PC-9 (cell line): ENCODE data around the gene CHCHD2. TPM values are rescaled to one million over a fixed set of nuclear protein-coding genes. Genes with fewer than 3 reads are reported as not detected.

Source experiments
- BruUV-seq: library from RNA; stranded (reverse); fragments of 400-500 nt; replicated peaks from 2 replicates; lab custom pipeline; 2021; lab: Mats Ljungman, UMichigan
- CTCF ChIA-PET: fragments of 300-600 bp; sonication (Branson Sonifier 250); formaldehyde crosslinking; loops from one replicate; lab custom pipeline; 2022; ENCODE audit warnings: antibody characterized with exemption; lab: Charles Lee
- POLR2A ChIA-PET: fragments of 300-600 bp; sonication (Branson Sonifier 250); formaldehyde crosslinking; loops from one replicate; lab custom pipeline; 2022; ENCODE audit warnings: antibody characterized with exemption; ENCODE audit not compliant: unreplicated experiment; lab: Charles Lee
- DNase-seq, 2 experiments: peaks; one replicate each; pipeline versions ENCODE4 v3.0.0 to v3.0.0-alpha.2; 2015 to 2022; ENCODE audit warnings: mixed read lengths in 1 of 2
- H2AFZ ChIP-seq: fragments of 200-600 bp; sonication (generic); 2 replicates; pipeline ENCODE4 v1.8.1; 2017; ENCODE audit warnings: antibody characterized with exemption
- H3F3A ChIP-seq: fragments of 200-600 bp; sonication (generic); 2 replicates; pipeline ENCODE4 v1.8.1; 2017; ENCODE audit warnings: antibody characterized with exemption, mild to moderate bottlenecking, low read depth; ENCODE audit not compliant: insufficient read depth
- H3K27ac ChIP-seq: fragments of 200-600 bp; sonication (generic); 2 replicates; pipeline ENCODE4 v1.6.1; 2016; ENCODE audit warnings: mixed run types
- H3K27me3 ChIP-seq: fragments of 200-600 bp; sonication (generic); 2 replicates; pipeline ENCODE4 v1.6.1; 2016; ENCODE audit warnings: low read depth, mixed run types; ENCODE audit not compliant: insufficient read depth
- H3K36me3 ChIP-seq: fragments of 200-600 bp; sonication (generic); 2 replicates; pipeline ENCODE4 v1.6.1; 2016; ENCODE audit warnings: low read depth, mixed run types
- H3K4me1 ChIP-seq: fragments of 200-600 bp; sonication (generic); replicated peaks from 2 replicates; pipeline ENCODE4 v1.6.1; 2016; ENCODE audit warnings: mixed run types; ENCODE audit not compliant: insufficient read depth
- H3K4me2 ChIP-seq: fragments of 200-600 bp; sonication (generic); 2 replicates; pipeline ENCODE4 v1.6.1; 2017; ENCODE audit warnings: mixed run types
- H3K4me3 ChIP-seq: fragments of 200-600 bp; sonication (generic); 2 replicates; pipeline ENCODE4 v1.6.1; 2016; ENCODE audit warnings: mixed run types
- H3K79me2 ChIP-seq: fragments of 200-600 bp; sonication (generic); 2 replicates; pipeline ENCODE4 v1.6.1; 2017; ENCODE audit warnings: low read depth, mixed run types
- H3K9me2 ChIP-seq: fragments of 200-600 bp; sonication (generic); 2 replicates; pipeline ENCODE4 v1.8.1; 2017; ENCODE audit warnings: mild to moderate bottlenecking; ENCODE audit not compliant: insufficient read depth
- H3K9me3 ChIP-seq: fragments of 200-600 bp; sonication (generic); 2 replicates; pipeline ENCODE4 v1.8.1; 2016; ENCODE audit warnings: low read depth; ENCODE audit not compliant: insufficient read depth
- H4K20me1 ChIP-seq: fragments of 200-600 bp; sonication (generic); 2 replicates; pipeline ENCODE4 v1.8.1; 2017; ENCODE audit not compliant: insufficient read depth
- CTCF ChIP-seq: fragments of 200-600 bp; sonication (generic); conservative IDR thresholded peaks from 2 replicates; pipeline ENCODE4 v1.6.1; 2017; ENCODE audit warnings: mixed run types, antibody characterized with exemption, mild to moderate bottlenecking, moderate library complexity
- EZH2 ChIP-seq: fragments of 200-600 bp; sonication (generic); IDR thresholded peaks from 2 replicates; pipeline ENCODE4 v1.8.0; 2017; ENCODE audit warnings: antibody characterized with exemption, low read depth
- intact Hi-C: fragments of 100-400 bp; cut with micrococcal nuclease; formaldehyde crosslinking; loops from one replicate; pipeline ENCODE4 v1.10.0; 2022; ENCODE audit not compliant: unreplicated experiment
- total RNA-seq: library from RNA; stranded (reverse); gene quantifications from 2 replicates; pipeline ENCODE4 v1.2.3, GENCODE V29; 2021

Gene CHCHD2
- total RNA-seq, 1 experiment from 2014 or later, result 978 TPM

- no peaks in the 10 kb centered on the region for H3K79me2 ChIP-seq
- no peaks in the 10 kb centered on the region for H3K4me1 ChIP-seq
- no peaks in the 10 kb centered on the region for H3K36me3 ChIP-seq
- no peaks in the 10 kb centered on the region for H3K27me3 ChIP-seq
- H3K27ac ChIP-seq, result no peak overlapping the region
- intact Hi-C loops, result loop anchor here (5.0 kb wide), 1 partner anchor 809 kb away; no protein-coding TSS in a partner anchor
- CTCF ChIA-PET, result interaction anchor here (0.6 kb wide), 1 partner anchor 33 kb away, joined by 3 read pairs; no protein-coding TSS in a partner anchor
- TF ChIP-seq CTCF (no peak), EZH2 (no peak)
- 0 out of 2 replicates have a peak, but pooled peaks cover 4% of the 10 kb centered on the region for H4K20me1 ChIP-seq
- no peak overlapping the region for H2AFZ ChIP-seq
- H3K9me3 ChIP-seq, result no peaks in the 10 kb centered on the region
- DNase-seq, result no peak
- no peak overlapping the region for H3K4me3 ChIP-seq
- peaks cover 15% of the 10 kb centered on the region; the same call in 1 of the 2 replicates for H3F3A ChIP-seq
- no peak overlapping the region for H3K4me2 ChIP-seq
- POLR2A ChIA-PET, result no interaction called here
- H3K9me2 ChIP-seq, result no peaks in the 10 kb centered on the region
- no TSS peak for BruUV-seq
Observed at GRCh38 chr7:56091591-56091990, 14.7 kb downstream of the CHCHD2 start.

- DNase-seq, result no peak
- no peaks in the 10 kb centered on the region for H3K79me2 ChIP-seq
- peaks cover 14% of the 10 kb centered on the region; the same call in 1 of the 2 replicates for H3F3A ChIP-seq
- ChIA-PET POLR2A (no interaction called here), CTCF (no interaction called here)
- BruUV-seq, result no TSS peak
- H2AFZ ChIP-seq, result no peak overlapping the region
- H3K9me3 ChIP-seq, result no peaks in the 10 kb centered on the region
- peaks cover 3% of the 10 kb centered on the region; the same call in 1 of the 2 replicates for H3K36me3 ChIP-seq
- H3K9me2 ChIP-seq, result no peaks in the 10 kb centered on the region
- TF ChIP-seq CTCF, result no peak
- TF ChIP-seq EZH2, result no peak
- intact Hi-C loops, result no loop called here
- no peaks in the 10 kb centered on the region for H3K27me3 ChIP-seq
- H3K4me1 ChIP-seq, result no peaks in the 10 kb centered on the region
- H3K4me3 ChIP-seq, result no peak overlapping the region
- H3K4me2 ChIP-seq, result no peak overlapping the region
- 0 out of 2 replicates have a peak, but pooled peaks cover 4% of the 10 kb centered on the region for H4K20me1 ChIP-seq
- no peak overlapping the region for H3K27ac ChIP-seq
Observed at GRCh38 chr7:56087445-56087844, 18.8 kb downstream of the CHCHD2 start.

GRCh38 chr7:56086761-56087160 lies 19.5 kb downstream of the CHCHD2 start:
- TF ChIP-seq EZH2, result no peak
- TF ChIP-seq CTCF, result no peak
- H3K9me3 ChIP-seq, result no peaks in the 10 kb centered on the region
- no peak overlapping the region for H3K4me2 ChIP-seq
- ChIA-PET CTCF (interaction anchor here (0.7 kb wide), 1 partner anchor 1494 kb away, joined by 3 read pairs; no protein-coding TSS in a partner anchor), POLR2A (interaction anchor here (0.6 kb wide), 1 partner anchor 35 kb away, joined by 3 read pairs; the partner anchor contains the start of genes CCT6A and PSPH)
- no peak for DNase-seq
- BruUV-seq, result no TSS peak
- H3K79me2 ChIP-seq, result no peaks in the 10 kb centered on the region
- no peak overlapping the region for H3K27ac ChIP-seq
- H3F3A ChIP-seq, result peaks cover 15% of the 10 kb centered on the region; the same call in 1 of the 2 replicates
- H4K20me1 ChIP-seq, result 0 out of 2 replicates have a peak, but pooled peaks cover 4% of the 10 kb centered on the region
- H3K9me2 ChIP-seq, result no peaks in the 10 kb centered on the region
- H3K36me3 ChIP-seq, result peaks cover 4% of the 10 kb centered on the region; the same call in 1 of the 2 replicates
- intact Hi-C loops, result no loop called here
- H3K4me1 ChIP-seq, result no peaks in the 10 kb centered on the region
- no peaks in the 10 kb centered on the region for H3K27me3 ChIP-seq
- H2AFZ ChIP-seq, result no peak overlapping the region
- H3K4me3 ChIP-seq, result no peak overlapping the region
